Right atrium auricular region (tissue), 2 donors: ENCODE data around the gene FXYD4. TPM values are rescaled to one million over a fixed set of nuclear protein-coding genes. Genes with fewer than 3 reads are reported as not detected.

ENCODE experiments used
- DNase-seq: peaks from one replicate; pipeline ENCODE4 v3.0.0-alpha.2; 2019; ENCODE audit warnings: low spot score
- H3K27ac ChIP-seq, 2 donors: fragments of 200-600 bp; sonication (generic); 1 replicate in 1 of 2; 2 replicates in 1 of 2; pipeline ENCODE4 v1.5.1; 2016 to 2019
- H3K27me3 ChIP-seq, 2 donors: fragments of 200-600 bp; sonication (generic); one replicate each; pipeline versions ENCODE4 v1.5.1 to v1.6.0; 2017 to 2019
- H3K36me3 ChIP-seq: fragments of 200-600 bp; sonication (generic); one replicate; pipeline ENCODE4 v1.5.1; 2016
- H3K4me1 ChIP-seq, 2 donors: fragments of 200-600 bp; sonication (generic); one replicate each; pipeline versions ENCODE4 v1.5.1 to v1.6.0; 2017 to 2019
- H3K4me3 ChIP-seq, 2 donors: fragments of 200-600 bp; sonication (generic); 1 replicate in 1 of 2; 2 replicates in 1 of 2; pipeline ENCODE4 v1.5.1; 2017 to 2019; ENCODE audit warnings: mild to moderate bottlenecking in 1 of 2, moderate library complexity in 1 of 2
- H3K9me3 ChIP-seq, 2 donors: fragments of 200-600 bp; sonication (generic); one replicate each; pipeline ENCODE4 v1.5.1; 2019
- CTCF ChIP-seq, 2 donors: fragments of 200-600 bp; sonication (generic); IDR thresholded peaks; one replicate each; pipeline ENCODE4 v1.5.1; 2019; ENCODE audit warnings: antibody characterized with exemption in 2 of 2
- total RNA-seq, 2 donors: library from RNA; depleted of rRNA; stranded (reverse); fragments of >200 nt; gene quantifications; one replicate each; pipeline ENCODE4 v1.1.0, GENCODE V29; 2016

Gene FXYD4
- total RNA-seq, 2 donors from 2014 or later: not detected

- no peak for DNase-seq
- Histone ChIP-seq H3K27ac (no peak overlapping the region), H3K4me3 (no peak overlapping the region), H3K36me3 (no peaks in the 10 kb centered on the region), H3K27me3 (no peaks in the 10 kb centered on the region), H3K9me3 (no peaks in the 10 kb centered on the region), H3K4me1 (no peaks in the 10 kb centered on the region)
- no peak for TF ChIP-seq CTCF (IDR thresholded peaks at IDR 0.05)
Observed at GRCh38 chr10:43341450-43341849, 30.0 kb upstream of the FXYD4 start.

GRCh38 chr10:43342279-43343125 is 28.9 kb upstream of the FXYD4 start:
- no peaks in the 10 kb centered on the region for H3K9me3 ChIP-seq
- no peak for DNase-seq
- no peaks in the 10 kb centered on the region for H3K4me1 ChIP-seq

GRCh38 chr10:43343126-43343525 is 28.3 kb upstream of the FXYD4 start:
- no peak overlapping the region for H3K27ac ChIP-seq
- H3K27me3 ChIP-seq: no peaks in the 10 kb centered on the region
- TF ChIP-seq CTCF (IDR thresholded peaks at IDR 0.05): no peak
- no peaks in the 10 kb centered on the region for H3K4me1 ChIP-seq
- H3K9me3 ChIP-seq: no peaks in the 10 kb centered on the region
- no peak overlapping the region for H3K4me3 ChIP-seq
- no peak for DNase-seq
- no peaks in the 10 kb centered on the region for H3K36me3 ChIP-seq

More at GRCh38 chr10:43342279-43343125, 28.9 kb upstream of the FXYD4 start:
- Histone ChIP-seq H3K36me3 (no peaks in the 10 kb centered on the region), H3K27ac (no peak overlapping the region), H3K27me3 (no peaks in the 10 kb centered on the region), H3K4me3 (no peak overlapping the region)
- no peak for TF ChIP-seq CTCF (IDR thresholded peaks at IDR 0.05)

- Histone ChIP-seq H3K4me1 (no peaks in the 10 kb centered on the region), H3K36me3 (no peaks in the 10 kb centered on the region), H3K27me3 (no peaks in the 10 kb centered on the region), H3K9me3 (no peaks in the 10 kb centered on the region), H3K27ac (no peak overlapping the region), H3K4me3 (no peak overlapping the region)
- no peak for TF ChIP-seq CTCF (IDR thresholded peaks at IDR 0.05)
- no peak for DNase-seq
Observed at GRCh38 chr10:43344051-43344450, 27.4 kb upstream of the FXYD4 start.

- no peak for DNase-seq
- no peak overlapping the region for H3K4me3 ChIP-seq
- no peaks in the 10 kb centered on the region for H3K9me3 ChIP-seq
- no peaks in the 10 kb centered on the region for H3K36me3 ChIP-seq
- peaks cover 0 to 9% of the 10 kb centered on the region in 2 donors for H3K4me1 ChIP-seq
- no peak for TF ChIP-seq CTCF (IDR thresholded peaks at IDR 0.05)
- no peaks in the 10 kb centered on the region for H3K27me3 ChIP-seq
- H3K27ac ChIP-seq: no peak overlapping the region
Observed at GRCh38 chr10:43347997-43348396, 23.4 kb upstream of the FXYD4 start.
